GM12892 (cell line): ENCODE data around the gene CMTM6.
"Not testable (repeated sequence)": the region's sequence is repeated elsewhere in the genome, so short reads cannot be mapped to it uniquely, and the experiment has no call there.

Source experiments
- DNase-seq: peaks from one replicate; pipeline ENCODE4 v3.0.0; 2011; ENCODE audit not compliant: insufficient read length
- FAIRE-seq: peaks from 2 replicates; lab custom pipeline; 2011; peaks lifted over from hg19 to GRCh38; lab: Jason Lieb, UNC
- POLR2A ChIP-seq: IDR thresholded peaks from 2 replicates; pipeline ENCODE4 v1.6.1; 2011; ENCODE audit warnings: low read depth, low read length, control low read depth
- POLR2AphosphoS5 ChIP-seq: IDR thresholded peaks from 2 replicates; pipeline ENCODE4 v1.6.1; 2011; ENCODE audit warnings: low read depth, low read length, control low read depth
- TAF1 ChIP-seq: IDR thresholded peaks from 2 replicates; pipeline ENCODE4 v1.6.1; 2011; ENCODE audit warnings: low read depth, mild to moderate bottlenecking, control low read depth, low read length, borderline replicate concordance

Gene CMTM6

GRCh38 chr3:32493437-32494414, 8.9 kb downstream of the CMTM6 start:
- TF ChIP-seq POLR2AphosphoS5 (no peak), POLR2A (no peak), TAF1 (no peak)
- peak; percentile 94 for FAIRE-seq
- DNase-seq = peak; percentile 29

DNA sequence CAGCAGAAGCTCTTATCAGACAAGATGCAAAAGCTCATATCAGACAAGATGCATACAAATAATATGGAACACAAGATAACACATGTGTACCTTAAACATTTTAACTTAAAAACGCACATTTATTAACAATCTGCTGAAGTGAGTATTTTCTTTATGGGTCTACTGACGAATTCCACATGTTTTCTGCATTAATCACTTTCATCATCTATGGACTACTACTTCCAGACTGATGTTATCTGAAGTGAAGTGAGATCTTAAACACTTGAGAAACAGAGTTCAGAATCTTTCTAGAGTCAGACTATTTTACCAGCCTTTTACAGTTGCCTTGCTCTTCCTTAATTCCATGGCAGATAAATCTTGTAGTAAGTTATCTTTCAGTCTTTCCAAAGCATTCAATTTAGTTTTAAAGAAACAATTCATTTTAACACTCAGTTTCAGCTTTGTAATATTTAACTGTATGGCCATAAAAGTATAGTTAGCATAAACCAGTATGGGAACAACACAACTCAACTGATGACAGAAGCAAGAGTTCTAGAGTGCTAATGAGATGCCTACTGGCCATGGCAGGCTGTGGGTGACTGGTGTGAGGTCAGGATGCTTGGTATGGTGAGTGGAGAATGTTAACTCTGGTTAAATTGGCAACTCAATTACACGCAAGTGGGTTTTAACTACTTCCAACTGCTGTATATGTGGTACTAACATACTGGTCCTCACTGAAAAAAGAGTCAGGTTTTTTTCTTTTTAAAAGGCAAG, 9.8 kb downstream of the CMTM6 start:
- FAIRE-seq (peak; percentile 75), DNase-seq (no peak)
- TF ChIP-seq POLR2AphosphoS5 (no peak), POLR2A (no peak), TAF1 (no peak)

DNA sequence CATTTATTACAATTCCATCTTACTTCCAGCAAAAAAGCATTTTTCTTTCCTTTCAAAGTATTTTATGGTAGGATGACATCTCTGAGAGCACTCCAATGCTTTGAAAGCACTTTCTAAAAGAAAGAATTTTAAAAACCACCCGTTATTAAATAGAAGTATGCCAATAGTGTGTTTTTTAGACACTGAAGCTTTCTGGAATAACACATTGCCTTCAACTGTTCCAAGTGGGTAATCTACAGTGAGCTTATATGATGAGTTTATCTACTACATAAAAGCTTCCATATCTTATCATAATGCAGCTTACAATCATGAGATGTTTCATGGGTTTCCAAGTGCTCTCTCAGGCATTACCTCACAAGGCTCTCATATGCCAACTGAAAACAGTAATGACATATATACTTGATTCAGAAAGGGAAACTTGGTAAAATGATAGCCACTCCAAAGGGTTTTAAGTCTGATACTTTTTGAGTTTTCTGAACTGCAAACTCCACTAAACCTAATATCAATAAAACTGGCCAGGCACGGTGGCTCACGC, 14.1 kb downstream of the CMTM6 start:
- no peak for FAIRE-seq
- TF ChIP-seq POLR2AphosphoS5 = no peak
- no peak for TF ChIP-seq POLR2A
- no peak for TF ChIP-seq TAF1
- no peak for DNase-seq

GRCh38 chr3:32487781-32488473, 14.7 kb downstream of the CMTM6 start:
- no peak for DNase-seq
- TF ChIP-seq POLR2A (no peak), POLR2AphosphoS5 (no peak), TAF1 (no peak)
- no peak for FAIRE-seq

DNA sequence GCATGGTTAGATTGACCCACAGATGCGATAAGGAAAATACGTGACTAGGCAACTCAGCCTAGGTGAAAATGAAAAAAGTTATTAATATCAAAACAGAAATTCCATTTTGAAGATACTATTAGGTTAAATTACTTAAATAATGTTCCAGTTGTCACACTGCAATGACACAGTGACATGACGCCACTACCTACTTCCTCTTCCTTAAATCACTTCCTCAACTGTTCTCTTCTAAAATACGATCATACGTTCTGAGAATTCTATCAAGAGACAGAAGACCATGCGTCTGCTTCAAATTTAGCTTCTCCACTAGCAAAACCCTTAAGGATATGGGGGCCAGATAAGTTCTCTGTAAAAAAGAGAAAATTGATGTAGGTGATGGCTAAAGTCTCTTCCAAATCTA, 18.2 kb downstream of the CMTM6 start:
- TF ChIP-seq TAF1 (no peak), POLR2AphosphoS5 (no peak), POLR2A (no peak)
- FAIRE-seq (peak; percentile 77), DNase-seq (no peak)

DNA sequence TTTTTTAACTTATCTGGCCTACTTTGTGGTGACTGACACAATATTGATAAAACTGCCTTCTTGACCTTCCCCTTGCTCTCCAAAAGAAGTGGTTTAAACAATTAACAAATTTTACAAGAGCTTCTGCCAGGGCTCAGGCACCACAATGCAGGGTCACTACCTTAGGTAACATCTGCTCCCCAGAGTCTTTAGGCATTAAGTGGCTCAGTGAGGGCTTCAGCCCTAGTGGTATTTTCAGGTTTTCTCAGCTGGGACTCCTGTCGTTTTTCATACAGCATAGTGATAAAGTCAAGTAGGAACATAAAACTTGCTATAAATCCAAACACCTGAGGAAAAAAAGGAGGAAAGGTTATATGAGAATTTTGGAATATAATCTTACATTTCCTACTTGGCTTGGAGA, 18.9 kb downstream of the CMTM6 start:
- DNase-seq (no peak), FAIRE-seq (no peak)
- TF ChIP-seq POLR2A = no peak
- no peak for TF ChIP-seq TAF1
- no peak for TF ChIP-seq POLR2AphosphoS5

DNA sequence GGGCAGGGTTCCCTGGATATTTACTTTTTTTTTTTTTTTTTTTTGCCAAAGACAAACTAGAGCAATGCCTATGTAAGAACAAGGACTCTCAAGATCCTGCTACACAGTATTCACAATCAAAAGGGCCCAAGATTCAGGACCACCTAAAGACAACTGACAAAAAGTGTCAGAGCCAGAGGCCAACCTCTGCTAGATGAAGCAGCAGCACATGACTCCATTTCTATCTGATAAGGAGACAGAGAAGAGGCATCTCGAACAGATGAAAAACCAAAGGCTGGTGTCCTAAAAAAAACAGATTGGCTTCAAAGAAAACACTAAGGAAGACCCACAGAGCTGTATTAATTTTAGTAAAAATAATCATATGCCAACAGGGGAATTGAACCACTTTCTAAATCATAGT, 20.0 kb downstream of the CMTM6 start:
- TF ChIP-seq POLR2AphosphoS5 (no peak), TAF1 (no peak), POLR2A (no peak)
- FAIRE-seq (no peak), DNase-seq (no peak)

- DNase-seq (no peak), FAIRE-seq (peak; percentile 64)
- TF ChIP-seq TAF1 (no peak), POLR2AphosphoS5 (no peak), POLR2A (no peak)
Measured at GRCh38 chr3:32481791-32482631, 20.6 kb downstream of the CMTM6 start.

DNA sequence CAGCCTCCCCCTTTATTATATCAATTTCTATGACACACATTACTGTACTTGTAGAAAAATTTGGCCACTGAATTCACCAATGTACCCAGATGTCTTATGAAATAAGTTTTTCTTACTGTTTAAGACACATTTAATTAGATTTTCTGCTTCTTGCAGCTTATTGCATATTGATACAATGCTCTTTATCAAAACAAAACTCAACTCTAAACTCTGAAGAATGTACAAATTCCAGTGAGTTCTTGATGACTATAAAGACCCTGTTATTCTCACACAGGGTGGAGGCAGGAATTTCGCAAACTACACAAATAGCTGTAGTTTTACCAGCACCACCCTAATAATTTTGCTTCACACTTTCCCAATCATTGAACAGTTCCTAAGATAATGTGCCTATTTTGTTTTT, 22.0 kb downstream of the CMTM6 start:
- TF ChIP-seq POLR2AphosphoS5 = no peak
- FAIRE-seq = no peak

GRCh38 chr3:32474201-32474600, 28.5 kb downstream of the CMTM6 start:
- FAIRE-seq (no peak), DNase-seq (no peak)
- no peak for TF ChIP-seq POLR2A
- TF ChIP-seq TAF1 = no peak
- no peak for TF ChIP-seq POLR2AphosphoS5

More for the DNA sequence above, 22.0 kb downstream of the CMTM6 start:
- no peak for DNase-seq

- DNase-seq, FAIRE-seq: not testable (repeated sequence)
Measured at GRCh38 chr3:32472151-32472550, 30.5 kb downstream of the CMTM6 start.

DNA sequence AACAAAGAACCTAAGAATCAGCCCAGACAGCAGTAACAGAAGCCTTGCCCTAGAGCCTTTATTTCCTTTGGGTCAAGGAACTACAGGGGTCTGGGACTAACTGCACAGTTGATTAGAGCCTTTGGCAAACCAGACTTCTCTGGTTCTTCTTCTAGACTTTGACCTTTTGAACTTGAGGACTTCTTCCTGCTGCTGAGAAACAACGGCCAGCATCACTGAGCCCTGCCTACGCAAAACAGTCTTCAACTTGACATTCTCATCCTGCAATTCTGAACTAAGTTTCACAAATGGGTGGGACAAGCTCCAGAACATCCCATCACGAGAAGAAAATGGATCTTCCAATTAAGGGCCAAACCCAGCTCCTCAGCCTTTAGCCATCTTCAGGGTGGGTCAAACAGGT, 31.4 kb downstream of the CMTM6 start:
- FAIRE-seq (peak; percentile 50), DNase-seq (no peak)
- TF ChIP-seq POLR2A (no peak), POLR2AphosphoS5 (no peak), TAF1 (no peak)
